Measurements from ENCODE around the gene PPARD. TPM values are rescaled to one million over a fixed set of nuclear protein-coding genes. Genes with fewer than 3 reads are reported as not detected.

Gene PPARD
- total and polyA plus RNA-seq, 2 experiments from 2014 or later = 15.9 to 21.7 TPM

GRCh38 chr6:35401514-35401913 lies 59.2 kb downstream of the PPARD start:
- in situ Hi-C loops (cut with MboI) = no loop called here
- no peak for DNase-seq
- Histone ChIP-seq H3K4me3 (no peak overlapping the region), H3K9me2 (ENCODE audit: insufficient read depth) (no peaks in the 10 kb centered on the region), H3K79me2 (ENCODE audit: insufficient read depth) (peaks cover 100% of the 10 kb centered on the region), H2AFZ (no peak overlapping the region), H3K27ac (no peak overlapping the region), H4K20me1 (ENCODE audit: insufficient read depth) (no peaks in the 10 kb centered on the region), H3F3A (ENCODE audit: insufficient read depth) (no peaks in the 10 kb centered on the region), H3K27me3 (replicated peaks; ENCODE audit: insufficient read depth) (no peaks in the 10 kb centered on the region), H3K4me2 (ENCODE audit: unreplicated experiment) (no peak overlapping the region), H3K9ac (no peak overlapping the region), H3K9me3 (ENCODE audit: low read depth) (no peaks in the 10 kb centered on the region), H3K4me1 (ENCODE audit: insufficient read depth) (peaks cover 18% of the 10 kb centered on the region), H3K36me3 (ENCODE audit: low read depth) (no peaks in the 10 kb centered on the region)
- no peak for TF ChIP-seq EZH2phosphoT487 (IDR thresholded peaks at IDR 0.05; ENCODE audit: insufficient read depth, low read depth)
- no peak for TF ChIP-seq EZH2 (IDR thresholded peaks at IDR 0.05; ENCODE audit: insufficient read depth, poor library complexity, severe bottlenecking)
- 97 to 100% methylated on average over 5 of the region's 5 CpGs for WGBS, 2 experiments (ENCODE audit: low coverage in 1 of 2, low lambda C conversion rate in 2 of 2, missing lambda C conversion rate in 2 of 2)

GRCh38 chr6:35402136-35402855 lies 59.9 kb downstream of the PPARD start:
- in situ Hi-C loops (cut with MboI) = no loop called here
- Histone ChIP-seq H3K36me3 (ENCODE audit: low read depth) (no peaks in the 10 kb centered on the region), H2AFZ (no peak overlapping the region), H3K27me3 (replicated peaks; ENCODE audit: insufficient read depth) (no peaks in the 10 kb centered on the region), H3K27ac (no peak overlapping the region), H3K4me2 (ENCODE audit: unreplicated experiment) (no peak overlapping the region), H3K9me3 (ENCODE audit: low read depth) (no peaks in the 10 kb centered on the region), H3K9ac (no peak overlapping the region), H4K20me1 (ENCODE audit: insufficient read depth) (no peaks in the 10 kb centered on the region), H3F3A (ENCODE audit: insufficient read depth) (no peaks in the 10 kb centered on the region), H3K4me1 (ENCODE audit: insufficient read depth) (peaks cover 11% of the 10 kb centered on the region), H3K9me2 (ENCODE audit: insufficient read depth) (no peaks in the 10 kb centered on the region), H3K79me2 (ENCODE audit: insufficient read depth) (peaks cover 95% of the 10 kb centered on the region), H3K4me3 (no peak overlapping the region)
- 78 to 81% methylated on average over 8 of the region's 8 CpGs for WGBS, 2 experiments (ENCODE audit: low coverage in 1 of 2, low lambda C conversion rate in 2 of 2, missing lambda C conversion rate in 2 of 2)
- no peak for DNase-seq
- TF ChIP-seq EZH2 (IDR thresholded peaks at IDR 0.05; ENCODE audit: insufficient read depth, poor library complexity, severe bottlenecking) (no peak), EZH2phosphoT487 (IDR thresholded peaks at IDR 0.05; ENCODE audit: insufficient read depth, low read depth) (no peak)

- no peak overlapping the region for H2AFZ ChIP-seq
- in situ Hi-C loops (cut with MboI) = no loop called here
- TF ChIP-seq EZH2 (IDR thresholded peaks at IDR 0.05; ENCODE audit: insufficient read depth, poor library complexity, severe bottlenecking) (no peak), EZH2phosphoT487 (IDR thresholded peaks at IDR 0.05; ENCODE audit: insufficient read depth, low read depth) (no peak)
- H3K79me2 ChIP-seq (ENCODE audit: insufficient read depth) = peaks cover 90% of the 10 kb centered on the region
- no peaks in the 10 kb centered on the region for H3F3A ChIP-seq (ENCODE audit: insufficient read depth)
- peaks cover 7% of the 10 kb centered on the region for H3K4me1 ChIP-seq (ENCODE audit: insufficient read depth)
- H3K9me3 ChIP-seq (ENCODE audit: low read depth) = no peaks in the 10 kb centered on the region
- no peak overlapping the region for H3K4me2 ChIP-seq (ENCODE audit: unreplicated experiment)
- H3K9ac ChIP-seq = no peak overlapping the region
- H3K9me2 ChIP-seq (ENCODE audit: insufficient read depth) = no peaks in the 10 kb centered on the region
- 98 to 99% methylated on average over 5 of the region's 5 CpGs for WGBS, 2 experiments (ENCODE audit: low coverage in 1 of 2, low lambda C conversion rate in 2 of 2, missing lambda C conversion rate in 2 of 2)
- H4K20me1 ChIP-seq (ENCODE audit: insufficient read depth) = no peaks in the 10 kb centered on the region
- H3K4me3 ChIP-seq = no peak overlapping the region
- no peak for DNase-seq
- no peak overlapping the region for H3K27ac ChIP-seq
- H3K36me3 ChIP-seq (ENCODE audit: low read depth) = no peaks in the 10 kb centered on the region
- no peaks in the 10 kb centered on the region for H3K27me3 ChIP-seq (replicated peaks; ENCODE audit: insufficient read depth)
Observed at GRCh38 chr6:35402856-35403191, 60.5 kb downstream of the PPARD start.

GRCh38 chr6:35403544-35404442 lies 61.4 kb downstream of the PPARD start:
- no peak overlapping the region for H3K9ac ChIP-seq
- H3K27ac ChIP-seq = no peak overlapping the region
- peaks cover 7% of the 10 kb centered on the region for H3K4me1 ChIP-seq (ENCODE audit: insufficient read depth)
- H3K79me2 ChIP-seq (ENCODE audit: insufficient read depth) = peaks cover 86% of the 10 kb centered on the region
- no peak for DNase-seq
- H4K20me1 ChIP-seq (ENCODE audit: insufficient read depth) = no peaks in the 10 kb centered on the region
- no peak for TF ChIP-seq EZH2phosphoT487 (IDR thresholded peaks at IDR 0.05; ENCODE audit: insufficient read depth, low read depth)
- in situ Hi-C loops (cut with MboI) = no loop called here
- WGBS, 2 experiments (ENCODE audit: low coverage in 1 of 2, low lambda C conversion rate in 2 of 2, missing lambda C conversion rate in 2 of 2) = 95 to 96% methylated on average over 8 of the region's 8 CpGs
- H2AFZ ChIP-seq = no peak overlapping the region
- no peaks in the 10 kb centered on the region for H3K36me3 ChIP-seq (ENCODE audit: low read depth)
- H3K9me2 ChIP-seq (ENCODE audit: insufficient read depth) = no peaks in the 10 kb centered on the region
- no peaks in the 10 kb centered on the region for H3K27me3 ChIP-seq (replicated peaks; ENCODE audit: insufficient read depth)
- H3K4me2 ChIP-seq (ENCODE audit: unreplicated experiment) = no peak overlapping the region
- H3F3A ChIP-seq (ENCODE audit: insufficient read depth) = no peaks in the 10 kb centered on the region
- no peaks in the 10 kb centered on the region for H3K9me3 ChIP-seq (ENCODE audit: low read depth)
- no peak overlapping the region for H3K4me3 ChIP-seq
